HepG2 (cell line): ENCODE measurements around the gene HS6ST1. TPM values are rescaled to one million over a fixed set of nuclear protein-coding genes. Genes with fewer than 3 reads are reported as not detected.
A peak's percentile ranks its signal among the peaks of the same experiment; 100 is the strongest.

Experiments
- CHD4 ChIP-seq: fragments of 200-600 bp; sonication (generic); IDR thresholded peaks from 2 replicates; pipeline ENCODE4 v1.7.0; 2017; ENCODE audit warnings: mild to moderate bottlenecking, low read length, borderline replicate concordance
- EHMT2 ChIP-seq: fragments of 200-600 bp; sonication (generic); IDR thresholded peaks from 2 replicates; pipeline ENCODE4 v1.7.0; 2017; ENCODE audit warnings: antibody characterized with exemption, low read depth, low read length, borderline replicate concordance
- ELF3 ChIP-seq: IDR thresholded peaks from 2 replicates; pipeline ENCODE4 v1.6.1; 2016; ENCODE audit warnings: missing genetic modification reagents, missing compliant biosample characterization
- FIP1L1 ChIP-seq: fragments of 200-400 bp; formaldehyde crosslinking; IDR thresholded peaks from 2 replicates; pipeline ENCODE4 v1.6.1; 2018; ENCODE audit warnings: low read depth, mild to moderate bottlenecking, low read length, moderate library complexity, borderline replicate concordance; ENCODE audit not compliant: insufficient read depth
- GPBP1L1 ChIP-seq: sonication (generic); formaldehyde crosslinking; IDR thresholded peaks from 2 replicates; pipeline ENCODE4 v1.5.0; 2020; ENCODE audit warnings: mild to moderate bottlenecking, missing genetic modification reagents
- KLF11 ChIP-seq: IDR thresholded peaks from 2 replicates; pipeline ENCODE4 v1.6.1; 2016; ENCODE audit warnings: missing compliant biosample characterization
- NFIC ChIP-seq: IDR thresholded peaks from 2 replicates; pipeline ENCODE4 v1.6.1; 2012; ENCODE audit warnings: mild to moderate bottlenecking, low read length, inconsistent platforms
- NFKB2 ChIP-seq: sonication (generic); formaldehyde crosslinking; IDR thresholded peaks from 2 replicates; pipeline ENCODE4 v1.4.0; 2020; ENCODE audit warnings: missing genetic modification reagents, borderline replicate concordance
- SP4 ChIP-seq: sonication (generic); formaldehyde crosslinking; IDR thresholded peaks from 2 replicates; pipeline ENCODE4 v1.8.1; 2023; ENCODE audit warnings: mild to moderate bottlenecking, missing genetic modification reagents
- TBX2 ChIP-seq: sonication (generic); formaldehyde crosslinking; IDR thresholded peaks from 2 replicates; pipeline ENCODE4 v1.5.0; 2020; ENCODE audit warnings: missing genetic modification reagents, mild to moderate bottlenecking, borderline replicate concordance
- ZKSCAN5 ChIP-seq: sonication (generic); formaldehyde crosslinking; IDR thresholded peaks from 2 replicates; pipeline ENCODE4 v1.5.1; 2020; ENCODE audit warnings: mild to moderate bottlenecking, missing genetic modification reagents
- ZNF143 ChIP-seq: sonication (generic); formaldehyde crosslinking; IDR thresholded peaks from 2 replicates; pipeline ENCODE4 v1.4.0; 2020; ENCODE audit warnings: missing genetic modification reagents
- ZNF746 ChIP-seq: sonication (generic); formaldehyde crosslinking; IDR thresholded peaks from 2 replicates; pipeline ENCODE4 v1.8.0; 2022; ENCODE audit warnings: mild to moderate bottlenecking, missing genetic modification reagents
- ZSCAN25 ChIP-seq: sonication (generic); formaldehyde crosslinking; IDR thresholded peaks from 2 replicates; pipeline ENCODE4 v1.8.0; 2022; ENCODE audit warnings: mild to moderate bottlenecking, missing genetic modification reagents
- polyA plus RNA-seq, 8 experiments: library from polyadenylated mRNA; depleted of rRNA in 3 of 8; stranded (reverse) in 7 of 8; unstranded in 1 of 8; fragments of >200 nt; fragmentation: Illumina TruSeq in 4 of 8; extraction: Trizol in 4 of 8; gene quantifications; 2 replicates each; pipeline versions ENCODE4 v1.2.1 to v1.2.3, GENCODE V29; 2011 to 2016; ENCODE audit warnings: low read depth in 4 of 8, missing spikeins in 1 of 8, mixed read lengths in 1 of 8; ENCODE audit not compliant: insufficient read depth in 1 of 8
- total RNA-seq, 5 experiments: library from RNA; depleted of rRNA; stranded (reverse); fragments of >200 nt; fragmentation: Illumina TruSeq; extraction: Trizol; gene quantifications; 2 replicates each; pipeline ENCODE4 v1.2.3, GENCODE V29; 2016; ENCODE audit warnings: low read depth in 1 of 5
- TF ChIP-seq, protein P1 (sequence below): sonication (generic); formaldehyde crosslinking; IDR thresholded peaks from 2 replicates; pipeline ENCODE4 v1.8.0; 2022; ENCODE audit warnings: mild to moderate bottlenecking, missing genetic modification reagents
- TF ChIP-seq, protein P2 (sequence below): sonication (generic); formaldehyde crosslinking; IDR thresholded peaks from 2 replicates; pipeline ENCODE4 v1.8.1; 2023; ENCODE audit warnings: mild to moderate bottlenecking, missing genetic modification reagents, borderline replicate concordance
- TF ChIP-seq, protein P3 (sequence below): sonication (generic); formaldehyde crosslinking; conservative IDR thresholded peaks from 2 replicates; pipeline ENCODE4 v1.8.0; 2022; ENCODE audit warnings: missing genetic modification reagents
- TF ChIP-seq, protein P4 (sequence below): sonication (generic); formaldehyde crosslinking; IDR thresholded peaks from 2 replicates; pipeline ENCODE4 v1.8.1; 2023; ENCODE audit warnings: missing genetic modification reagents, inconsistent platforms, borderline replicate concordance

Gene HS6ST1
- total and polyA plus RNA-seq, 2 of the 13 experiments (the other 11 are each of a cell fraction or from before 2014, with no cell fraction given) = 34.5 to 84.6 TPM

DNA sequence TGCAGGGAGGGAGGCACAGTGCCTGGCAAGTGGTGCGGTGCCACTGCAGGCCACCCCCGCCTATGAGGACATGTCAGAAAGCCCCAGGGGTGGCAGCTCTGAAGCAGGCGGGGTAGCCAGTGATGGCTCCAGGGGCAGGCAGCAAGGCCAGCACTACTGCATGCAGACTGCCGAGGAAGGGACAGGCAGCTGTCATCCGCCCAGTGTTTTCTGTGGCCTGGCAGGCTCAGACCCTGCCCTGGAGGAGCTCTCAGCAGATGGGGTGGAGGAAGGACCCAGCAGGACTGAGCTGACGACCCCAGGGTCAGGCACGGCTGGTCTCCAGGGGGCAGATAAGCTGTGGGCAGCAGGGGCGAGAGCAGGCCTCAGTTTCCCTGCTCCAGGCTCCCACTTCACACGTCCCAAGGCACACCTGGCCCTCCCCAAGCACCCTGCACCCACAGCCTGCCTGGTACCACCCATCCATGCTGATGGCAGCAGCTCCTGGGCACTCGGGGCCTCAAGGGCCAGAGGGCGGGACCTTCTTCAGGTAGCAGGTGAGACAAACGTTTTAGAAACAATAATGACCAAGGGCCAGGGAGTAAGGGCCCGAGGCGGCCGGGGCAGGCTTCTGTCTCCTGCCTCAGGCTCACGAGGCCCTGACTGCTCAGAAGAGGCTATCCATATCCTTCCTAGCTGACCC lies 48.5 kb downstream of the HS6ST1 start (continued):
- TF ChIP-seq, protein P1, sequence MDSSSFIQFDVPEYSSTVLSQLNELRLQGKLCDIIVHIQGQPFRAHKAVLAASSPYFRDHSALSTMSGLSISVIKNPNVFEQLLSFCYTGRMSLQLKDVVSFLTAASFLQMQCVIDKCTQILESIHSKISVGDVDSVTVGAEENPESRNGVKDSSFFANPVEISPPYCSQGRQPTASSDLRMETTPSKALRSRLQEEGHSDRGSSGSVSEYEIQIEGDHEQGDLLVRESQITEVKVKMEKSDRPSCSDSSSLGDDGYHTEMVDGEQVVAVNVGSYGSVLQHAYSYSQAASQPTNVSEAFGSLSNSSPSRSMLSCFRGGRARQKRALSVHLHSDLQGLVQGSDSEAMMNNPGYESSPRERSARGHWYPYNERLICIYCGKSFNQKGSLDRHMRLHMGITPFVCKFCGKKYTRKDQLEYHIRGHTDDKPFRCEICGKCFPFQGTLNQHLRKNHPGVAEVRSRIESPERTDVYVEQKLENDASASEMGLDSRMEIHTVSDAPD (CRISPR knock-in tag) = no peak
- no peak for TF ChIP-seq CHD4
- TF ChIP-seq GPBP1L1 (CRISPR knock-in tag) = no peak
- no peak for TF ChIP-seq FIP1L1
- TF ChIP-seq ELF3 = no peak
- TF ChIP-seq, protein P2, sequence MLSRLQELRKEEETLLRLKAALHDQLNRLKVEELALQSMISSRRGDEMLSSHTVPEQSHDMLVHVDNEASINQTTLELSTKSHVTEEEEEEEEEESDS (CRISPR knock-in tag) = no peak
- no peak for TF ChIP-seq TBX2 (CRISPR knock-in tag)
- TF ChIP-seq, protein P3, sequence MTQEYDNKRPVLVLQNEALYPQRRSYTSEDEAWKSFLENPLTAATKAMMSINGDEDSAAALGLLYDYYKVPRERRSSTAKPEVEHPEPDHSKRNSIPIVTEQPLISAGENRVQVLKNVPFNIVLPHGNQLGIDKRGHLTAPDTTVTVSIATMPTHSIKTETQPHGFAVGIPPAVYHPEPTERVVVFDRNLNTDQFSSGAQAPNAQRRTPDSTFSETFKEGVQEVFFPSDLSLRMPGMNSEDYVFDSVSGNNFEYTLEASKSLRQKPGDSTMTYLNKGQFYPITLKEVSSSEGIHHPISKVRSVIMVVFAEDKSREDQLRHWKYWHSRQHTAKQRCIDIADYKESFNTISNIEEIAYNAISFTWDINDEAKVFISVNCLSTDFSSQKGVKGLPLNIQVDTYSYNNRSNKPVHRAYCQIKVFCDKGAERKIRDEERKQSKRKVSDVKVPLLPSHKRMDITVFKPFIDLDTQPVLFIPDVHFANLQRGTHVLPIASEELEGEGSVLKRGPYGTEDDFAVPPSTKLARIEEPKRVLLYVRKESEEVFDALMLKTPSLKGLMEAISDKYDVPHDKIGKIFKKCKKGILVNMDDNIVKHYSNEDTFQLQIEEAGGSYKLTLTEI (CRISPR knock-in tag) = no peak
- no peak for TF ChIP-seq ZNF143
- TF ChIP-seq NFIC = no peak
- no peak for TF ChIP-seq ZSCAN25 (CRISPR knock-in tag)
- no peak for TF ChIP-seq NFKB2
- TF ChIP-seq ZKSCAN5 (CRISPR knock-in tag) = no peak
- TF ChIP-seq SP4 (CRISPR knock-in tag) = 0 out of 2 replicates have a peak, but pooled peaks have one; percentile 24
- TF ChIP-seq KLF11 = no peak
- no peak for TF ChIP-seq EHMT2
- no peak for TF ChIP-seq ZNF746 (CRISPR knock-in tag)
- TF ChIP-seq, protein P4, sequence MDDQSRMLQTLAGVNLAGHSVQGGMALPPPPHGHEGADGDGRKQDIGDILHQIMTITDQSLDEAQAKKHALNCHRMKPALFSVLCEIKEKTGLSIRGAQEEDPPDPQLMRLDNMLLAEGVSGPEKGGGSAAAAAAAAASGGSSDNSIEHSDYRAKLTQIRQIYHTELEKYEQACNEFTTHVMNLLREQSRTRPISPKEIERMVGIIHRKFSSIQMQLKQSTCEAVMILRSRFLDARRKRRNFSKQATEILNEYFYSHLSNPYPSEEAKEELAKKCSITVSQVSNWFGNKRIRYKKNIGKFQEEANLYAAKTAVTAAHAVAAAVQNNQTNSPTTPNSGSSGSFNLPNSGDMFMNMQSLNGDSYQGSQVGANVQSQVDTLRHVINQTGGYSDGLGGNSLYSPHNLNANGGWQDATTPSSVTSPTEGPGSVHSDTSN (CRISPR knock-in tag) = no peak
